Subcutaneous adipose tissue (tissue), 4 donors: Measurements from ENCODE around the gene INKA2. TPM values are rescaled to one million over a fixed set of nuclear protein-coding genes. Genes with fewer than 3 reads are reported as not detected.

Experiments used
- CTCF ChIP-seq: fragments of 450-650 bp; IDR thresholded peaks from one replicate; pipeline ENCODE4 v1.5.1; 2016; ENCODE audit warnings: low read depth, mild to moderate bottlenecking, control low read depth, antibody characterized with exemption, moderate library complexity
- total RNA-seq, 4 donors: library from RNA; depleted of rRNA; stranded (reverse); fragments of >200 nt; gene quantifications; one replicate each; pipeline ENCODE4 v1.1.0, GENCODE V29; 2016

Gene INKA2
- total RNA-seq, 4 donors from 2014 or later = 3.7 to 10.5 (median 4.1) TPM

DNA sequence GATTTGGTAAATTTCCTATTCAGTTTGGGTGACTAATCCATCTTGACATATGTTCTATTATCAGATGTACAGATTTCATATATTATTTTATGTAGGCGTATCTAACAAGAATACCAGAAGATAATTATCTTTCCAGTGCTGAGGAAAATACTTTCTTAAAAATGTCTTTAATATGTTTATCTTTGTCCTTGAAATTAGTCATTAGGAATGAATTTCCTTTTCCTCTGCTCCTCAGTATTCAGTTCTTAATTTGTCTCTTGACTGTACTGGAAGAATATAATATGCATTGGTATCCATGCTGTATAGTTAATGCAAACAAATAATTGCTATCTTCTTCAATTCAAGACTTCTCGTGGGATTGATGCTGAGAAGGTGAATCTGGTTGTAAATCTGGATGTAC lies 23.1 kb upstream of the INKA2 start:
- no peak for TF ChIP-seq CTCF

GRCh38 chr1:111761717-111762116 lies 22.5 kb upstream of the INKA2 start:
- TF ChIP-seq CTCF = no peak

GRCh38 chr1:111758373-111758772 lies 19.2 kb upstream of the INKA2 start:
- no peak for TF ChIP-seq CTCF

- no peak for TF ChIP-seq CTCF
These were observed 16.9 kb upstream of the INKA2 start for GRCh38 chr1:111756124-111756513.

DNA sequence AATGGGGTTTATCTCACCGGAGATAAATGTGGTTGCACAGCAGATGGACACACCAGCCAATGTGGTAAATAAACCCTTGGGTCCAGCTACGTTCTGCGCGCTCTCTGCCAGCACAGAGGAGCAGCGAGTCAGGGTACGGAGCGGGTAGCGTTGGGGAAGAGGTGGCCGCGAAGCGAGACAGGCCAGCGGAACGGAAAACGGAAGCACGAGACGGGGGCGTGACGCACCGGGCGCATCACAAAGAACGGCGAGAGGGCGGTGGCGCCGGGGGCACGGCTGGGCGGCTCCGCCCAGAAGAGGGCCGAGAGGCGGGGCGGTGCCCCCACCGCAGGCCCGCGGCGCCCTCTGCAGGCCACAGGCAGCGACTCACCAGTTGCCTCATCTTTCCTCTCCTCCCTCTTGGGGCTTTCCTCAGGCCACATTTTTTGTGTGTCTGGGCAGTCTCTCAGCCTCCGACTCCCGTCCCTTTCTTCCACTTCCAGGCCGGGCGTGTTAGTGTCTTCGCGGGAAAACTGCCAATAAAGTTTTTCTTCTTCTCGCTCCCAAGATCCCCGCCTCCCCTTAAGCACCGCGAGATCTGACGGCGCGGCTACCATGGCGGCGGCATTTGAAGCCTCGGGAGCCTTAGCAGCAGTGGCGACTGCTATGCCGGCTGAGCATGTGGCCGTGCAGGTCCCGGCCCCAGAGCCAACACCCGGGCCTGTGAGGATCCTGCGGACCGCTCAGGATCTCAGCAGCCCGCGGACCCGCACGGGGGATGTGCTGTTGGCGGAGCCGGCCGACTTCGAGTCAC lies 16.3 kb upstream of the INKA2 start, which contains the start of gene DDX20:
Gene DDX20, plus strand, starts transcription at position 571 of the 793 bp plus-strand sequence. Its CDS starts 24 bp downstream, at position 595.
- TF ChIP-seq CTCF = no peak

DNA sequence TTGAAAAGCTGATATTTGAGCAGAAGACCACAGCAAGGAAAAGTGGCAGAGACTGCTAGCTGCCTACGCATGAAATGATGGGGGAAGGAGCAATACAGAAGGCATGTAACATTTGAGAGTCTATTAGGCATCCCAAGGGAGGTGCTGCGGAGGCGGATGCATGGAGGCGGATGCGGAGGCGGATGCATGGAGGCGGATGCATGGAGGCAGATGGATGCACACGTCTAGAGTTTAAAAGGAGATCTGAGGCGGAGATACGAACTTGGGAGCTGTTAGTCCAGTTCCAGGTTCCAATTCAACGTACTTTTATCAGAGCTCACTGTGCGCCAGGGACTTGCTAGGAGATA lies 15.8 kb upstream of the INKA2 start:
- no peak for TF ChIP-seq CTCF

DNA sequence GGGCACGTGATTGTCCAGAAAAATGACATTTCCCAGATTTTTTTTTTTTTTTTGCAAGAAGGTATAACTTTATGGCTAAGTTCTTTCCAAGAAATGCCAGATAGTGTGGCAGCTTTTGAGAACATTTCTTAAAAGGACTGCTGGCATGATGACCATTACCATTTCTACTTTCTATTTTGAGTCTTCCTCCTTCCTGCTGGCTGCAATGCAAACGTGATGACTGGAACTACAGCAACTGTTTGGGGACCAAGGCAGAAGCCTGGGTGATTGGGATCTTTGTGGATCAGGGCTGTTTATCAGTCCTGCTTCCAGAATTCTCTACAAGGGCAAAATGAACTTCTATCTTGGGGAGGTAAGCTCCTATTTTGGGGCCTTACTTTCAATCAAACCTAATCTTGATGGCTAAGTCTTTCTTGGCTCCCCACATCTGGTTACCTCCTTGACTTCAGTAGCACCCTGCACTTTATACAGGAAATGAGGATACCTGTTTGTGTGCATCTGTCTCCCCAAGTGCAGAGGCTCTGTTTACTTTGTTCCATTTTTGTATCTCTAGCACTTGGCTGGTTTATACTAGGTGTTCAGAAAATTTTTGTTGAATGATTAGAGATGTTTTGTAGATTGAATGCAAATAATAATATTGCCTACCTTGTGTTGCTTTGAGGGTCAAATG lies 12.8 kb upstream of the INKA2 start:
- no peak for TF ChIP-seq CTCF
